ENCODE measurements around the gene PPA1. TPM values are rescaled to one million over a fixed set of nuclear protein-coding genes. Genes with fewer than 3 reads are reported as not detected.
"Not testable (repeated sequence)": the region's sequence is repeated elsewhere in the genome, so short reads cannot be mapped to it uniquely, and the experiment has no call there.

PPA1 gene
- total RNA-seq, 1 experiment from 2014 or later = 225 TPM

GRCh38 chr10:70254778-70255328 lies 21.6 kb upstream of the PPA1 start:
- no peak for DNase-seq (ENCODE audit: low read depth)

- DNase-seq (ENCODE audit: low read depth) = no peak
Measured at GRCh38 chr10:70253878-70254765, 20.9 kb upstream of the PPA1 start.

- no peak for DNase-seq (ENCODE audit: low read depth)
Measured at GRCh38 chr10:70250961-70251680, 17.9 kb upstream of the PPA1 start.

- no peak for DNase-seq (ENCODE audit: low read depth)
Measured at GRCh38 chr10:70247360-70247759, 14.1 kb upstream of the PPA1 start.

GRCh38 chr10:70241081-70241480 lies 7.9 kb upstream of the PPA1 start:
- no peak for DNase-seq (ENCODE audit: low read depth)

GRCh38 chr10:70239986-70240385 lies 6.8 kb upstream of the PPA1 start:
- DNase-seq (ENCODE audit: low read depth) = not testable (repeated sequence)

- not testable (repeated sequence) for DNase-seq (ENCODE audit: low read depth)
Measured at GRCh38 chr10:70239077-70239976, 6.1 kb upstream of the PPA1 start.

GRCh38 chr10:70237958-70238536 lies 4.8 kb upstream of the PPA1 start:
- not testable (repeated sequence) for DNase-seq (ENCODE audit: low read depth)

- DNase-seq (ENCODE audit: low read depth) = no peak
Measured at GRCh38 chr10:70234668-70235447, 1.6 kb upstream of the PPA1 start.

- DNase-seq (ENCODE audit: low read depth) = no peak
Measured at GRCh38 chr10:70233939-70234300, 691 bp upstream of the PPA1 start.

- peak; percentile 6 for DNase-seq (ENCODE audit: low read depth)
Measured at GRCh38 chr10:70232859-70233108, 445 bp downstream of the PPA1 start.

GRCh38 chr10:70232155-70232858 lies 922 bp downstream of the PPA1 start:
- peak; percentile 57 for DNase-seq (ENCODE audit: low read depth)

- no peak for DNase-seq (ENCODE audit: low read depth)
Measured at GRCh38 chr10:70228491-70228890, 4.7 kb downstream of the PPA1 start.

- no peak for DNase-seq (ENCODE audit: low read depth)
Measured at GRCh38 chr10:70227548-70228320, 5.5 kb downstream of the PPA1 start.

- DNase-seq (ENCODE audit: low read depth) = no peak
Measured at GRCh38 chr10:70223728-70224127, 9.5 kb downstream of the PPA1 start.

- DNase-seq (ENCODE audit: low read depth) = not testable (repeated sequence)
Measured at GRCh38 chr10:70222811-70223447, 10.3 kb downstream of the PPA1 start.

GRCh38 chr10:70222340-70222794 lies 10.9 kb downstream of the PPA1 start:
- peak; percentile 21 for DNase-seq (ENCODE audit: low read depth)

GRCh38 chr10:70221030-70221429 lies 12.2 kb downstream of the PPA1 start:
- DNase-seq (ENCODE audit: low read depth) = no peak

- DNase-seq (ENCODE audit: low read depth) = no peak
Measured at GRCh38 chr10:70212879-70213278, 20.4 kb downstream of the PPA1 start.
